ENCODE results near the gene ADGB.

ADGB gene

DNA sequence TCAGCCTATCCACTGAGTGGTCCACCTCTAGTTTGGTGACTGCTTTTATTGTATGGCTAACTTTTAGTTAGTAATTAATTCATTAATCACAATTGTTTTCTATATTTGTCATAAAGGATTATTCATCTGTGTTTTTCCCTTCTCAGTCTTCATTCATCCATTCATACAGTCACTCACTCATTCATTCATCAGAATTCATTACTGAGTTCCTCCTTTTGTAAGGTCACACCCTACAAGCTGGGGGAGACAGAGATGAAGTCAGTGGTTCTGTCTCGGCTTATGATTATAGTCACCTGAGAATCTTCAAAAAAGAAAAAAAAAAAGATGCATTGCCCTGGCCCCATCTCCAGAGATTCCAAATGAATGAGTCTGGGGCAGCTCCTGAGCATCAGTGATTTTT lies 257.1 kb downstream of the ADGB start:
- no peak for DNase-seq (ENCODE audit: low read depth)

GRCh38 chr6:146856296-146856695 lies 257.5 kb downstream of the ADGB start:
- no peak overlapping the region for H3K4me3 ChIP-seq (replicated peaks; ENCODE audit: low read depth, low read length)
- DNase-seq (ENCODE audit: low read depth), result no peak
- TF ChIP-seq, protein P1, sequence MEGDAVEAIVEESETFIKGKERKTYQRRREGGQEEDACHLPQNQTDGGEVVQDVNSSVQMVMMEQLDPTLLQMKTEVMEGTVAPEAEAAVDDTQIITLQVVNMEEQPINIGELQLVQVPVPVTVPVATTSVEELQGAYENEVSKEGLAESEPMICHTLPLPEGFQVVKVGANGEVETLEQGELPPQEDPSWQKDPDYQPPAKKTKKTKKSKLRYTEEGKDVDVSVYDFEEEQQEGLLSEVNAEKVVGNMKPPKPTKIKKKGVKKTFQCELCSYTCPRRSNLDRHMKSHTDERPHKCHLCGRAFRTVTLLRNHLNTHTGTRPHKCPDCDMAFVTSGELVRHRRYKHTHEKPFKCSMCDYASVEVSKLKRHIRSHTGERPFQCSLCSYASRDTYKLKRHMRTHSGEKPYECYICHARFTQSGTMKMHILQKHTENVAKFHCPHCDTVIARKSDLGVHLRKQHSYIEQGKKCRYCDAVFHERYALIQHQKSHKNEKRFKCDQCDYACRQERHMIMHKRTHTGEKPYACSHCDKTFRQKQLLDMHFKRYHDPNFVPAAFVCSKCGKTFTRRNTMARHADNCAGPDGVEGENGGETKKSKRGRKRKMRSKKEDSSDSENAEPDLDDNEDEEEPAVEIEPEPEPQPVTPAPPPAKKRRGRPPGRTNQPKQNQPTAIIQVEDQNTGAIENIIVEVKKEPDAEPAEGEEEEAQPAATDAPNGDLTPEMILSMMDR (IDR thresholded peaks at IDR 0.05; ENCODE audit: low read length, missing control alignments), result no peak

More for the DNA sequence above, 257.1 kb downstream of the ADGB start:
- TF ChIP-seq, protein P1 (IDR thresholded peaks at IDR 0.05; ENCODE audit: low read length, missing control alignments), result no peak
- no peak overlapping the region for H3K4me3 ChIP-seq (replicated peaks; ENCODE audit: low read depth, low read length)

DNA sequence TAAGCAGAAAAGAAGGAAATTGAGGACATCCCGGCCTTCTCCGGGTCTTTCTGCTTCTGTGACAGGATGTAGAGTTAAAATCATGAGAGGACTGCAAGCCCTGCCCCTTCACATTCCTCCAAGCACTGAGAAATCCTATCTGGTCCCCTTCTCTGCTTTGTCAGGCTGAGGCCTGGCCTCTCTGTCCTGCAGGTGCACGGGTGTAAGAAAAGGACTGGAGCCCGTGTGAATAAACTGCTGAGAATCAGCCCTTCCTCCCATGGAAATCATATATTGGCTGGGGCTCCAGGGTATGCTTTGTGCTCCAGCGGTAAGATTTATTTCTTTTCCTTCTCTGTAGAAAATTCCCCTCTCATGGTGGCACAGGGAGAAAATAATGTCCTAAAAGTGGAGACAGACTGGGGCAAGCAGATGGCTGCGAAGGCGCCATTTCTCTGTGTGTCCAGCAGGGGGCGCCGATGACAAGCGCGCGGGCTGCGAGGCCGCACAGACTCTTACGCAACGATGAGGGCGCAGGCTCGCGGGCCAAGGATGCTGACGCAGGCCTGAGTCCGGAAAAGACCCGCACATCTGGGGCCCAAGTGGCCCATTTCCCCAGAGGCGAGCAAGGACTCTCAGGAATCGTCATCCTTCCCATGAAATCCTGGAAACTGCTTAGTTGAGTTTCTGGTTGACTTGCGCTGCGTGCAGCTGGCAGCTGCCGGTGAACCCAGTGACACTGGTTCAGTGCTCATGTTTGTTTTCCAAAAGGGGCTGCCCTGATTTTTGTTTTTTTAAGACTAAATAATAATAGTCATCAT lies 258.6 kb downstream of the ADGB start:
- DNase-seq (ENCODE audit: low read depth), result peak; percentile 94
- no peak overlapping the region for H3K4me3 ChIP-seq (replicated peaks; ENCODE audit: low read depth, low read length)
- TF ChIP-seq, protein P1 (IDR thresholded peaks at IDR 0.05; ENCODE audit: low read length, missing control alignments), result peak; percentile 88

DNA sequence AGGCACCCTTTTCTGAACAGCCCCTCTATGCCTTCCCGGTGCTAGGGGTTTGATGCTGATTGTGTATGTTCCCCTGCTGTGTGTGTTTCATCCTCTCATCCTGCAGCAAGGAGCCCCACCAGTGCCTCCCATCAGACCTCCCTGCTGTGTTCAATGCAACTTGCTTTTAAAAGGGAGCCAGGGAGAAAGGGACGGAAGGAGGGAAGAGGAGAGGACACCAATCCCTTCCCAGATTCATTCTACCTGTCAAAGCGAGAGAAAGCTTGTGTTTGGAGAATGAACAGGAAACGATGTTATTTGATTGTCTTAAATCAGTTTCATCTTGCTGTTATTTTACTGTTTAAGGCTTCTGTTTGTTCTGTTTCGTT lies 259.2 kb downstream of the ADGB start:
- TF ChIP-seq, protein P1 (IDR thresholded peaks at IDR 0.05; ENCODE audit: low read length, missing control alignments), result no peak
- no peak for DNase-seq (ENCODE audit: low read depth)

DNA sequence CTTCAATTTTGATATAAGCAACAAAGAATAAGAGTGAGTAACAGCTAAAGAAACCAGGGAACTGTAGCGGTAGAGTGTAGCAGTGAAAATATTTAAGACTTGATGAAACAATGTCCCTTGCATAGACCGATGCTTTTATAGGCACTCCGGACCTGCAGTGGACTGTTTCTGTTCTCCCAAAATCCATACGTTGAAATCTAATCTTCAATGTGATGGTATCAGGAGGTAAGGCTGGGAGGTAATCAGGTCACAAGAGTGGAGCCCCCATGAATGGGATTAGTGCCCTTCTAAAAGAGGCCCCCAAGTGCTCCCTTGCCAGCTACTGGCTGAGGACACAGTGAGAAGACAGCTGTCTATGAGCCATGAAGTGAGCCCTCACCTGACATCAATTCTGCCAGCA lies 260.4 kb downstream of the ADGB start:
- no peak for DNase-seq (ENCODE audit: low read depth)
- no peak overlapping the region for H3K4me3 ChIP-seq (replicated peaks; ENCODE audit: low read depth, low read length)
- TF ChIP-seq, protein P1 (IDR thresholded peaks at IDR 0.05; ENCODE audit: low read length, missing control alignments), result no peak

More for the DNA sequence above, 259.2 kb downstream of the ADGB start:
- no peak overlapping the region for H3K4me3 ChIP-seq (replicated peaks; ENCODE audit: low read depth, low read length)

- TF ChIP-seq, protein P1 (IDR thresholded peaks at IDR 0.05; ENCODE audit: low read length, missing control alignments), result no peak
- DNase-seq (ENCODE audit: low read depth), result no peak
- H3K4me3 ChIP-seq (replicated peaks; ENCODE audit: low read depth, low read length), result no peak overlapping the region
Measured at GRCh38 chr6:146859795-146860495, 261.2 kb downstream of the ADGB start.

All from fibroblast of pulmonary artery (primary cell).